Measurements from ENCODE around the gene FAM174C. TPM values are rescaled to one million over a fixed set of nuclear protein-coding genes. Genes with fewer than 3 reads are reported as not detected.

The FAM174C gene
- total and polyA plus RNA-seq, 2 of the 8 experiments (the other 6 are each of a cell fraction or from before 2014, with no cell fraction given) = 44.5 to 125 TPM

DNA sequence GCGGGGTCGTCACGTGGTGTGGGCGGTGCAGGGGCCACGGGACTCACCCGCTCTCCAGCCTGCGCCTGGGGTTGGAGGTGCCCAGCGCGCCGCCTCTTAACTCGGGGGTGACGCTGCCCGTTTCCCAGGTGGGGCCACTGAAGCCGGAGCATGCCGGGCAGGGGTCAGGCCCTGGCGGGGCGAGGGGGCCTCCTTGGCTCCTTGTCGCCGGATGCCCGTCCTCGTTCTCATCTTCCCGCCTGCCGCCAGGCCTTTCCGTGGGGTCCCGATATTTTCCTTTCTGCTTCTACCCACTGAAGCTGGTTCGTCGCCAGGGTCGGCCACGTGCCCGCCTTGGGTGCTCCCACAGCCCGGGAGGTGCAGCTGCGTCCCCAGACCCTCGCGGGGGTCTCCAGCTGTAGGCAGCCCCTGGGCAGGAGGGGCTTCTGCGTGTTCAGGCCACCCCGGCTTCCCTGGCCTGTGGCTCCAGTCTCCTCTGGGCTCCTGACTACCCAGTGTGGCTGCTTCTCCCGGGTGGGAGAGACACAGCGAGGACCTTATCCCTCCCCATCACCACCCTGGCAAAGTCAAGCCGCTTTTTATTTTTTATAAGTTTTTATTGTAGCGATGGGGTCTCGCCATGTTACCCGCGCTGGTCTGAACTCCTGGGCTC is 772 bp downstream of the FAM174C start (continued):
- TF ChIP-seq HDAC2 (IDR thresholded peaks at IDR 0.05; ENCODE audit: borderline replicate concordance in 1 of 2, low read depth in 2 of 2, low read length in 2 of 2) = 0 out of 4 replicates have a peak, but pooled peaks of 1 of the 2 experiments have one; percentile 11
- no peak for TF ChIP-seq NRF1 (IDR thresholded peaks at IDR 0.05; ENCODE audit: low read depth, low read length)
- TF ChIP-seq, protein P1, sequence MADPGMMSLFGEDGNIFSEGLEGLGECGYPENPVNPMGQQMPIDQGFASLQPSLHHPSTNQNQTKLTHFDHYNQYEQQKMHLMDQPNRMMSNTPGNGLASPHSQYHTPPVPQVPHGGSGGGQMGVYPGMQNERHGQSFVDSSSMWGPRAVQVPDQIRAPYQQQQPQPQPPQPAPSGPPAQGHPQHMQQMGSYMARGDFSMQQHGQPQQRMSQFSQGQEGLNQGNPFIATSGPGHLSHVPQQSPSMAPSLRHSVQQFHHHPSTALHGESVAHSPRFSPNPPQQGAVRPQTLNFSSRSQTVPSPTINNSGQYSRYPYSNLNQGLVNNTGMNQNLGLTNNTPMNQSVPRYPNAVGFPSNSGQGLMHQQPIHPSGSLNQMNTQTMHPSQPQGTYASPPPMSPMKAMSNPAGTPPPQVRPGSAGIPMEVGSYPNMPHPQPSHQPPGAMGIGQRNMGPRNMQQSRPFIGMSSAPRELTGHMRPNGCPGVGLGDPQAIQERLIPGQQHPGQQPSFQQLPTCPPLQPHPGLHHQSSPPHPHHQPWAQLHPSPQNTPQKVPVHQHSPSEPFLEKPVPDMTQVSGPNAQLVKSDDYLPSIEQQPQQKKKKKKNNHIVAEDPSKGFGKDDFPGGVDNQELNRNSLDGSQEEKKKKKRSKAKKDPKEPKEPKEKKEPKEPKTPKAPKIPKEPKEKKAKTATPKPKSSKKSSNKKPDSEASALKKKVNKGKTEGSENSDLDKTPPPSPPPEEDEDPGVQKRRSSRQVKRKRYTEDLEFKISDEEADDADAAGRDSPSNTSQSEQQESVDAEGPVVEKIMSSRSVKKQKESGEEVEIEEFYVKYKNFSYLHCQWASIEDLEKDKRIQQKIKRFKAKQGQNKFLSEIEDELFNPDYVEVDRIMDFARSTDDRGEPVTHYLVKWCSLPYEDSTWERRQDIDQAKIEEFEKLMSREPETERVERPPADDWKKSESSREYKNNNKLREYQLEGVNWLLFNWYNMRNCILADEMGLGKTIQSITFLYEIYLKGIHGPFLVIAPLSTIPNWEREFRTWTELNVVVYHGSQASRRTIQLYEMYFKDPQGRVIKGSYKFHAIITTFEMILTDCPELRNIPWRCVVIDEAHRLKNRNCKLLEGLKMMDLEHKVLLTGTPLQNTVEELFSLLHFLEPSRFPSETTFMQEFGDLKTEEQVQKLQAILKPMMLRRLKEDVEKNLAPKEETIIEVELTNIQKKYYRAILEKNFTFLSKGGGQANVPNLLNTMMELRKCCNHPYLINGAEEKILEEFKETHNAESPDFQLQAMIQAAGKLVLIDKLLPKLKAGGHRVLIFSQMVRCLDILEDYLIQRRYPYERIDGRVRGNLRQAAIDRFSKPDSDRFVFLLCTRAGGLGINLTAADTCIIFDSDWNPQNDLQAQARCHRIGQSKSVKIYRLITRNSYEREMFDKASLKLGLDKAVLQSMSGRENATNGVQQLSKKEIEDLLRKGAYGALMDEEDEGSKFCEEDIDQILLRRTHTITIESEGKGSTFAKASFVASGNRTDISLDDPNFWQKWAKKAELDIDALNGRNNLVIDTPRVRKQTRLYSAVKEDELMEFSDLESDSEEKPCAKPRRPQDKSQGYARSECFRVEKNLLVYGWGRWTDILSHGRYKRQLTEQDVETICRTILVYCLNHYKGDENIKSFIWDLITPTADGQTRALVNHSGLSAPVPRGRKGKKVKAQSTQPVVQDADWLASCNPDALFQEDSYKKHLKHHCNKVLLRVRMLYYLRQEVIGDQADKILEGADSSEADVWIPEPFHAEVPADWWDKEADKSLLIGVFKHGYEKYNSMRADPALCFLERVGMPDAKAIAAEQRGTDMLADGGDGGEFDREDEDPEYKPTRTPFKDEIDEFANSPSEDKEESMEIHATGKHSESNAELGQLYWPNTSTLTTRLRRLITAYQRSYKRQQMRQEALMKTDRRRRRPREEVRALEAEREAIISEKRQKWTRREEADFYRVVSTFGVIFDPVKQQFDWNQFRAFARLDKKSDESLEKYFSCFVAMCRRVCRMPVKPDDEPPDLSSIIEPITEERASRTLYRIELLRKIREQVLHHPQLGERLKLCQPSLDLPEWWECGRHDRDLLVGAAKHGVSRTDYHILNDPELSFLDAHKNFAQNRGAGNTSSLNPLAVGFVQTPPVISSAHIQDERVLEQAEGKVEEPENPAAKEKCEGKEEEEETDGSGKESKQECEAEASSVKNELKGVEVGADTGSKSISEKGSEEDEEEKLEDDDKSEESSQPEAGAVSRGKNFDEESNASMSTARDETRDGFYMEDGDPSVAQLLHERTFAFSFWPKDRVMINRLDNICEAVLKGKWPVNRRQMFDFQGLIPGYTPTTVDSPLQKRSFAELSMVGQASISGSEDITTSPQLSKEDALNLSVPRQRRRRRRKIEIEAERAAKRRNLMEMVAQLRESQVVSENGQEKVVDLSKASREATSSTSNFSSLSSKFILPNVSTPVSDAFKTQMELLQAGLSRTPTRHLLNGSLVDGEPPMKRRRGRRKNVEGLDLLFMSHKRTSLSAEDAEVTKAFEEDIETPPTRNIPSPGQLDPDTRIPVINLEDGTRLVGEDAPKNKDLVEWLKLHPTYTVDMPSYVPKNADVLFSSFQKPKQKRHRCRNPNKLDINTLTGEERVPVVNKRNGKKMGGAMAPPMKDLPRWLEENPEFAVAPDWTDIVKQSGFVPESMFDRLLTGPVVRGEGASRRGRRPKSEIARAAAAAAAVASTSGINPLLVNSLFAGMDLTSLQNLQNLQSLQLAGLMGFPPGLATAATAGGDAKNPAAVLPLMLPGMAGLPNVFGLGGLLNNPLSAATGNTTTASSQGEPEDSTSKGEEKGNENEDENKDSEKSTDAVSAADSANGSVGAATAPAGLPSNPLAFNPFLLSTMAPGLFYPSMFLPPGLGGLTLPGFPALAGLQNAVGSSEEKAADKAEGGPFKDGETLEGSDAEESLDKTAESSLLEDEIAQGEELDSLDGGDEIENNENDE (IDR thresholded peaks at IDR 0.05; ENCODE audit: insufficient replicate concordance, low read length) = no peak
- TF ChIP-seq SIN3A (conservative IDR thresholded peaks at IDR 0.05 in 1 of 2, IDR thresholded peaks at IDR 0.05 in 1 of 2; ENCODE audit: low read depth in 1 of 2, low read length in 2 of 2) = no peak
- TF ChIP-seq POLR2AphosphoS5 (IDR thresholded peaks at IDR 0.05; ENCODE audit: low read depth, low read length) = no peak; the same call in 1 of the 2 replicates
- no peak for TF ChIP-seq CBX5 (IDR thresholded peaks at IDR 0.05; ENCODE audit: low read depth, low read length)
- TF ChIP-seq EP300 (IDR thresholded peaks at IDR 0.05; ENCODE audit: borderline replicate concordance in 1 of 2, low read depth in 2 of 2, low read length in 2 of 2) = no peak
- TF ChIP-seq TAF7 (optimal IDR thresholded peaks at IDR 0.05; ENCODE audit: borderline replicate concordance, low read depth, low read length) = no peak
- no peak for TF ChIP-seq FOSL1 (IDR thresholded peaks at IDR 0.05; ENCODE audit: insufficient read depth, low read depth, low read length)

Measured in H1 (cell line).